ENCODE results near the gene FDXR. TPM values are rescaled to one million over a fixed set of nuclear protein-coding genes. Genes with fewer than 3 reads are reported as not detected.

FDXR gene
- total and polyA plus RNA-seq, 9 of the 15 experiments (the other 6 are each of a cell fraction or from before 2014, with no cell fraction given): 0.89 to 70.7 (median 30.9) TPM

DNA sequence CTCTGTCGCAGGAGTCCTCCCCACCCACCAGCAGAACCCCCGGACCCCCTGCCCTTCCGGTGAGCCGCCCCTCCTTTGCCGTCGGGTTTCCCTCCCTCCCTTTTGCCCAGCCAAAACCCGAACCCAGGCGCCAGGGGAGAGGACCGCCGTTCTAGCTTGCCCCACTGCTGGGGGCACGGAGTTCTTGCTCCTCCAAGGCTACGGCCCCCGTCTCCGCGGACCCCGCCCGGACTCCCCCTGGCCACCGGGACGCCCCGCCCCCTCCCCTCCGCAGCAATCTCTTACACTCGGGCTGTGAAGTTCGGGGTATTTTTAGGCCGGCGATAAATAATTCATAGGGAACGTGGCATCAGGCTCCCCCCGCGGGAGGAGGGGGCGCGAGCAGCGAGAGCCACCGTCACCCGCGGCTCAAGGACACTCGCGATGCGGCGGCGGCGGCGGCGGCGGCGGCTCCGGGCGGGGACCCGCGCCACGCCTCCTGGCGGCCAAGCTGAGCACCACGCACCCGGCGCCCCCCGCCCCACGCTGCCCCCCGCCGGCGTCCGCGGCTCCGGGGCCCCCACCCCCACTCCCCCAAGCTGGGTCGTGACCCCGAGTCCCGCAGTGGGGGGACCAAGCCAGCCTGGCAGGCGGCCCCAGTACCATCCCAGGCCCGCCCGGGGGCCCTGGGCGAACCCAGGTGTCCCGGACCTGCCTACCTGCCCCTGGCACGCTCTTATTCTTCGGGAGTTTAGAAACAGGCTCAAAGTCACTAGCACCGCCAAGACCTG lies 13.2 kb downstream of the FDXR start, which contains the start of gene GRIN2C (continued):
- TF ChIP-seq MEF2A (IDR thresholded peaks at IDR 0.05; ENCODE audit: control insufficient read depth, low read depth, low read length) (no peak), KDM5B (IDR thresholded peaks at IDR 0.05; ENCODE audit: insufficient replicate concordance, low read depth, low read length) (no peak)
- TF ChIP-seq, protein P1, sequence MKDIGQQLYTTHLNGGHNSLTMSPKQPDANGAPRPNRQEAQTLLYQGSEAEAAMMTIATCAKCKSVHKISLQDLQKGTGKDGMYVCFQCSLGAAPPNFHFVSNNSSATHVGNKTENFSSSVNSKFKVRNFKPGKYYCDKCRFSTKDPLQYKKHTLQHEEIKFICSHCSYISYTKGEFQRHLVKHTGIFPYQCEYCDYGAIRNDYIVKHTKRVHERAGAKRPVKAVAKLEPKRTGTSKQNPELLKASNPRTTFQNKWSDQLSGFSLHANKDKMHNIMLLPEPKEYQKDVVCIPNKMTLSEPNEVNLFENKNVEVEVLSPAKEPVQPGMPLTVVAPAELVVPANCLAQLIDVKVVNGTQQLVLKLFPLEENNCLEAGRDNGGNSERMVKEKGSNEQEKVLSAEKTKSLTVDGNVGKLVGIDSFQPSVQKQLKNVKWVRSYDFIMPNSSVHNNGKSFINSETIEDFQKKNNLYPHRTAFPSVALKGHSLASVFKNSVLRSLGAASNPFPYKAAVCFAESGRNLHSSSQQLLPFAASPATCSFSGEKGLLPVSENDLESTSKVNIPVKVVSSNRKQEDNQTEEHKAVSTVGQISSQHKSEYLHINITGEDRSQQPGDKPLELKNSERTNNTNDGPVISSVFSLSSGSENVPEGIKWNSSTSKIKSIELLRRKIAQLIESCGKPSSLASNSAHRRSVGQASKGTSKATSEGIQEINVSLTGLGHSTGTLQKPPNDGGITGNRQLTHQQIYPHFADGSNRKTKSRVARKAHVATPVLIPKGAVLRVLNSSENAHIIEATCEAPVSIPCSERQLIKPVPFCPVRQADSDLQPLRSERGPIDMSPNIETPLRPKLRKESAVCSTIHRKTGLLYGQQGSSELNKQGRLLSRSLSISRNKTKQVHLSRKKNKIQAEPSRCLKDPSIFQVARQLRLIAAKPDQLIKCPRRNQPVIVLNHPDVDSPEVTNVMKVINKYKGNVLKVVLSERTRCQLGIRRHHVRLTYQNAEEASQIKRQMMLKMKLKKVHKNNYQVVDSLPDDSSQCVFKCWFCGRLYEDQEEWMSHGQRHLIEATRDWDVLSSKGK (CRISPR knock-in tag; IDR thresholded peaks at IDR 0.05): no peak

DNA sequence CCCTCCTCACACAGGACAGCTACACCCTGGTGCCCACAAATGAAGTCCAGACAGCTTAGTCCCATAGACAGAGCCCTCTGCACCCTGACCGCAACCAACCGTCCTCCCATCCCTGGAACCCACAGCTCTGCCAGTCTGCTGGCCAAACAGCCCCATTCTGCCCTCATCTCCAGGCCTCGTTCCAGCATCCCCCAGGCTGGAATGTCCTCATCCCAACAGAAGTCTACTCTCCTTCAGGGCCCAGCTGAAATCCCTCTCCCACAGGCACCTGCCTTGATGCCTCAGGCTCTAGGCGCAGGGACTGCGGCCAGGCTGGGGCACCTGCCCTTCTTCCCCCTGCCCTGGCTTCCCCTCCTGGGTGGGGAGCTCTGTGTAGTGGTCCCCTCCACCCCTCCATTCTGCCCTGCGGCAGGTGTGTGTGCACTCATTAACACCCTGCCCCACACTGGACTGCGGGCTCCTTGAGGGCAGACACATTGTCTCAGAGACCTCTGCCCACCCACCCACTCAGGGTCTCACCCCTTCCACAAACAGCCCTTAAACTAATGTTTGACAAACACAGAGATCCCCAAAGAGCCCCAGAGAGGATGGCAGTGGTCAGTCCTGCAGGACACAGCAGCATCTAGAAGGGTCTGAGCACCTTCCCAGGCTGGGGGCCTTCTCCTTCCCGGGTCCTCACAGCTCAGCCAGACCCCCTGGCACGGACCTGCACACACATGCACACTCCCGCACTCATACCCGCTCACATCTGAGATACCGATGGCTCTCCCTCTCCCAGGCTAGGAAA lies 13.9 kb downstream of the FDXR start:
- no peak overlapping the region for H2AFZ ChIP-seq (ENCODE audit: low read depth, low read length)
- ATAC-seq (no peak), FAIRE-seq (no peak), DNase-seq (ENCODE audit: extremely low read depth in 1 of 4, low spot score in 3 of 4) (no peak)
- POLR2A ChIA-PET: interaction anchor here (0.5 to 8.0 kb wide), 10 partner anchors 8 to 118 kb away, joined by 3 to 62 read pairs (median 3); partner anchors contain the start of gene FDXR
- H3K4me3 ChIP-seq: no peak overlapping the region
- 63% methylated on average over 11 of the region's 12 CpGs for WGBS (ENCODE audit: insufficient coverage, low coverage, missing lambda C conversion rate)
- peaks cover 0 to 29% of the 10 kb centered on the region in 2 experiments; a peak in 2 of 5 replicates for H3K27me3 ChIP-seq (ENCODE audit: control insufficient read depth in 2 of 2, insufficient read depth in 2 of 2, low read length in 2 of 2)
- CTCF ChIA-PET (ENCODE audit: low intra/inter-chr PET ratio): no interaction called here
- H4K20me1 ChIP-seq (replicated peaks; ENCODE audit: control insufficient read depth, insufficient read depth, low read length): no peaks in the 10 kb centered on the region
- no peak overlapping the region for H3K4me2 ChIP-seq (ENCODE audit: insufficient read depth, low read length)
- H3K79me2 ChIP-seq (ENCODE audit: control insufficient read depth, insufficient read depth, low read length): no peaks in the 10 kb centered on the region
- H3K9me3 ChIP-seq (replicated peaks; ENCODE audit: control insufficient read depth, insufficient read depth, low read depth, low read length): no peaks in the 10 kb centered on the region
- intact Hi-C loops (cut with micrococcal nuclease): no loop called here
- no peaks in the 10 kb centered on the region for H3K9me1 ChIP-seq (ENCODE audit: control insufficient read depth, insufficient read depth, low read length)
- H3K4me1 ChIP-seq (replicated peaks in 1 of 2; ENCODE audit: control insufficient read depth in 2 of 2, insufficient read depth in 2 of 2, low read length in 2 of 2): peaks cover 0 to 46% of the 10 kb centered on the region in 2 experiments; a peak in 2 of 5 replicates
- no TSS peak for BruUV-seq (replicated peaks)
- H3K9ac ChIP-seq (ENCODE audit: insufficient read depth in 1 of 2, low read depth in 2 of 2, low read length in 2 of 2): no peak overlapping the region; a peak in 1 of 4 replicates
- H3K27ac ChIP-seq (ENCODE audit: extremely low read depth, low read depth, low read length): no peak overlapping the region
- peaks cover 17% of the 10 kb centered on the region; the same call in 1 of the 3 replicates for H3K36me3 ChIP-seq (ENCODE audit: control insufficient read depth, insufficient read depth, low read length)
- in situ Hi-C loops (cut with MboI): loop anchor here (5.0 kb wide), 1 partner anchor 67 kb away; no protein-coding TSS in a partner anchor
- TF ChIP-seq NCOA2 (IDR thresholded peaks at IDR 0.05; ENCODE audit: partially characterized antibody in 2 of 2) (no peak), RBM39 (optimal IDR thresholded peaks at IDR 0.05; ENCODE audit: low read depth, low read length) (no peak), ZNF133 (CRISPR knock-in tag; IDR thresholded peaks at IDR 0.05) (no peak), ZNF311 (CRISPR knock-in tag; IDR thresholded peaks at IDR 0.05) (no peak)
- TF ChIP-seq, protein P2, sequence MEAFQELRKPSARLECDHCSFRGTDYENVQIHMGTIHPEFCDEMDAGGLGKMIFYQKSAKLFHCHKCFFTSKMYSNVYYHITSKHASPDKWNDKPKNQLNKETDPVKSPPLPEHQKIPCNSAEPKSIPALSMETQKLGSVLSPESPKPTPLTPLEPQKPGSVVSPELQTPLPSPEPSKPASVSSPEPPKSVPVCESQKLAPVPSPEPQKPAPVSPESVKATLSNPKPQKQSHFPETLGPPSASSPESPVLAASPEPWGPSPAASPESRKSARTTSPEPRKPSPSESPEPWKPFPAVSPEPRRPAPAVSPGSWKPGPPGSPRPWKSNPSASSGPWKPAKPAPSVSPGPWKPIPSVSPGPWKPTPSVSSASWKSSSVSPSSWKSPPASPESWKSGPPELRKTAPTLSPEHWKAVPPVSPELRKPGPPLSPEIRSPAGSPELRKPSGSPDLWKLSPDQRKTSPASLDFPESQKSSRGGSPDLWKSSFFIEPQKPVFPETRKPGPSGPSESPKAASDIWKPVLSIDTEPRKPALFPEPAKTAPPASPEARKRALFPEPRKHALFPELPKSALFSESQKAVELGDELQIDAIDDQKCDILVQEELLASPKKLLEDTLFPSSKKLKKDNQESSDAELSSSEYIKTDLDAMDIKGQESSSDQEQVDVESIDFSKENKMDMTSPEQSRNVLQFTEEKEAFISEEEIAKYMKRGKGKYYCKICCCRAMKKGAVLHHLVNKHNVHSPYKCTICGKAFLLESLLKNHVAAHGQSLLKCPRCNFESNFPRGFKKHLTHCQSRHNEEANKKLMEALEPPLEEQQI (IDR thresholded peaks at IDR 0.05): no peak
- TF ChIP-seq, protein P3, sequence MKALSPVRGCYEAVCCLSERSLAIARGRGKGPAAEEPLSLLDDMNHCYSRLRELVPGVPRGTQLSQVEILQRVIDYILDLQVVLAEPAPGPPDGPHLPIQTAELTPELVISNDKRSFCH (CRISPR knock-in tag; IDR thresholded peaks at IDR 0.05): no peak
- TF ChIP-seq, protein P3 (tag; IDR thresholded peaks at IDR 0.05): no peak
